NCI-H82 (cell line): ENCODE measurements around the gene SLC8A1.
A peak's percentile ranks its signal among the peaks of the same experiment; 100 is the strongest.

Experiments
- DNase-seq: peaks from one replicate; lab custom pipeline; 2025; lab: John Stamatoyannopoulos, UW

The SLC8A1 gene

DNA sequence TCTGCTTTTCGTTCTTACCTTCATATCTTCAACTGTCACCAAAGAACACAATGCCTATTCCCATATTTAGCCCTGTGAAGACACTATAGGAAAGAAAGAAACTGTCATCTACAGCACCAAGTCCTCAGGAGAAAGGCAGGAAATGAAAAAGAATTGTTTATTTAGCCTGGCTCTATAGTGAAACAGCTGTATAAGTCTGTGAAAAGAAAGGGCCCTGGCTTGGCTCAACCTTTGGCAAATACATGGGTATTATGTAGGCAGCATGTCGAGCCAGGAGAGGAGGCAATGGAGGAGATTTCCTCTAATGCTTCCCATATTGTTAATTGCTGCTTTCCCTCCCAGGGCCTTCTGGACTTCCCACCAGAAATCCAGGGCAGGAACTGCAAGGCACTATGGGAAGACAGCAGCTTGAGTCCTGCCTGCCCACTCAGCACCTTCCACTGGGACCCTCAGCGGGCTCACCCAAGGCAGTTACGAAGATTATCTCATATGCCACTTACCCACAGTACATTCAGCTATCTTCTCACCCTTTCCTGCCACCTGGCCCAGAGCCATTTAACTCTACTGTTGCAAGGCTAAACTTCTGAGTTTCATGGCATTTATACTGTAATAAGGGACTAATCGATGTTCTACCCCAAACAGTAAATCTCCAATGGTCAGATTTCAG lies 30.1 kb downstream of the SLC8A1 start:
- DNase-seq = no peak

- no peak for DNase-seq
Observed at GRCh38 chr2:40420478-40420877, 31.4 kb downstream of the SLC8A1 start.

- no peak for DNase-seq
Observed at GRCh38 chr2:40419364-40419762, 32.5 kb downstream of the SLC8A1 start.

GRCh38 chr2:40418614-40419363 lies 33.1 kb downstream of the SLC8A1 start:
- DNase-seq = peak; percentile 87

GRCh38 chr2:40416486-40416885 lies 35.4 kb downstream of the SLC8A1 start:
- DNase-seq = peak; percentile 31

DNA sequence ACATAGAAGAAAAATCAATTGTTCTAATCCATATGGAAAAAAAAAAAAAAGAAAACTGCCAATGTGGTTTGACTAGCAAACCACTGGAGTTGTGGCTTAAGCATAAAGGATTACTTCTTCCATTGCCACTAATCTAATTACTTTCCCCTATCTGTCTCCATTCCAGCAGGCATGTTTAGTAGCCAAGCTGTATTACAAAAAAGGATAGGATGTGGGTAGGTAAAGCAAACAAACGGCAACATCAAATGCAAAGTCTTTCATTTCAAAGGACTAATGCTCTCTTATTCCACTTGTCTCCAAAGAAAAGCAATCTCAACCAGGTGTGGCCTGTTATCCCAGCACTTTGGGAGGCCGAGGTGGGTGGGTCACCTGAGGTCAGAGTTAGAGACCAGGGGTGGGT lies 36.5 kb downstream of the SLC8A1 start:
- peak; percentile 92 for DNase-seq

DNA sequence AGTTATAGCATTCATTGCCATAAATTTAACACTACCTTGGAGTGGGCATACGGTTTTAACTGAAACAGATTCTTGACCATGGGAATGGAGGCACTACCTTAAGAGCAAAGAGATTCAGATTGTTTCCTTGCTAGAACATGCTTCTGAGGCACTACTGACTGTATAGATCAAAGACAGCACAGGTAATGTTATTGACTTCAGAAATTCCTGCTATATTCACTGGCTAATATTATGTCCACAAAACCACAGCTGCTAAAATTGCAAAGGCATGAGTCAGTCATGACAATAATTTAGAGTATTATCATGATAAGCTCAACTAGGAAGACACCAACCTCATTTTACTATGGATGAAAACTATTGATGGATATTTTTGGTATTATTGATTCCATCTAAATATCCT lies 39.4 kb downstream of the SLC8A1 start:
- DNase-seq = no peak

DNA sequence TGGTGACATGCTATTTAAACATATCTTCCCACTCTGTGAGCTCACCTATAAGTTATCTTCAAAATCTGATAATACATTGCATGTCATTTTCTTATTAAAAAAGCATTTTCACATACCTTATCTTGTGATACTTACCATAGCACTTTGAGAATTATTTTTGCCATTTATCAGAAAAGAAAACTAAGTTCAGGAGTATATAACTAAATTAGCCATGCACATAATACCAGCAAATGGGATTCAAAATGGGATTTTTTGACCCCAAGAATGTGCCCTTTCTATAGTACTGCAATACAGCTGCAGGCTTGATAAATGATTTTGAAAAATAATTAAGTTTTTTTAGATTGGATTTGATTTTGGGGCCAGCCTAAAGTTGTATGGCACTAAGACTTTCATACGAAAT lies 41.2 kb downstream of the SLC8A1 start:
- no peak for DNase-seq

DNA sequence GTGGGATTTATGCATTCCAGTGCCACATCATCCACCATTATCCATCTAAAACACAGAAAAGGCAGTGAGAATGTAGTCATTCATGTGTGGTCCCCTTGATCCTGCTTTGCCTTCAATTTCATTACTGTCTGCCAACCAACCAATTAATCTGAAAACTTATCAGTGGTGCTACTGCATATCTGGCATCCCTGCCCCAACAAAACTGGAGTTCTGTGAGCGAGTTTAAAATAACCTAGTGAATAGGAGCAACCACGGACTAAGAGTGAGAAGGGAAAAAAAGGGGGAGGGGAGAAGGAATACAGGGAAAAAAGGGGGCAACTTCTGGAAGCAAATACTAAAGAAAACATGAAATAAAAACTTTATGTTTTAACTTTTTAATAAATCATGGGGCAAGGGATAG lies 42.2 kb downstream of the SLC8A1 start:
- DNase-seq = no peak

DNA sequence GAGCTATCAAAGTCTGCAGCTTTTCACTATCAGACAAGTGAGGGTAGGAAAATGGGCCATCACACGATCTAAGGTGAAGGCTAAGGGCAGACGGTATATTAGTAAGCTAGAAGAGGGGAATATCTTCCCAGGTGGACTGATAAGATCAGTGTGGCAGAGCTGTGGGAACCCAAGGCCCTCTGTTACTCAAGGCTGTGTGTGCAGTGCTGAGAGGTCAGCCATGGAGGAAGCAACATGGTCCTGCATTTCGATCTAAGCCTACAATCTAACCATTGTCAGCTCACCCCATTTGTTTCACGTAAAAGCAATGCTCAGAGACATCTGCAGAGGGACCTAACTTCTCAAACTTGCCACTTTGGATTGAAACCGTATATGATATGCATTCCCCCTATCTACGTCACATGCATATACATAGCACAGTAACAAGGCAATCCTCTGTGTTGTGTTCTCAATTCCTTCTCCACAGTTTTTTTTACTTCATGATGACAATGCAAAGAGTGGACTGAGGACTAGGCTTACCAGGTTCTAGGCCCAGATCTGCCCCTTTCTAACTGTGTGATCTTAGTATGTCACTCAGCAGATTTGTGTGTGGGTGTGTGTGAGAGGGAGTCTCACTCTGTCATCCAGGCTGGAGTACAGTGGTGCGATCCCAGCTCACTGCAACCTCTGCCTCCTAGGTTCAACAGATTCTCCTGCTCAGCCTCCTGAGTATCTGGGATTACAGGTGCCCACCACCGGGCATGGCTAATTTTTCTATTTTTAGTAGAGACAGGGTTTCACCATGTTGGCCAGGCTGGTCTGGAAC lies 45.2 kb downstream of the SLC8A1 start:
- DNase-seq = no peak

GRCh38 chr2:40405465-40405864 lies 46.4 kb downstream of the SLC8A1 start:
- DNase-seq = no peak

- no peak for DNase-seq
Observed at GRCh38 chr2:40404517-40404916, 47.4 kb downstream of the SLC8A1 start.

- DNase-seq = no peak
Observed at GRCh38 chr2:40403233-40403836, 48.6 kb downstream of the SLC8A1 start.

GRCh38 chr2:40401896-40402295 lies 50.0 kb downstream of the SLC8A1 start:
- DNase-seq = no peak

DNA sequence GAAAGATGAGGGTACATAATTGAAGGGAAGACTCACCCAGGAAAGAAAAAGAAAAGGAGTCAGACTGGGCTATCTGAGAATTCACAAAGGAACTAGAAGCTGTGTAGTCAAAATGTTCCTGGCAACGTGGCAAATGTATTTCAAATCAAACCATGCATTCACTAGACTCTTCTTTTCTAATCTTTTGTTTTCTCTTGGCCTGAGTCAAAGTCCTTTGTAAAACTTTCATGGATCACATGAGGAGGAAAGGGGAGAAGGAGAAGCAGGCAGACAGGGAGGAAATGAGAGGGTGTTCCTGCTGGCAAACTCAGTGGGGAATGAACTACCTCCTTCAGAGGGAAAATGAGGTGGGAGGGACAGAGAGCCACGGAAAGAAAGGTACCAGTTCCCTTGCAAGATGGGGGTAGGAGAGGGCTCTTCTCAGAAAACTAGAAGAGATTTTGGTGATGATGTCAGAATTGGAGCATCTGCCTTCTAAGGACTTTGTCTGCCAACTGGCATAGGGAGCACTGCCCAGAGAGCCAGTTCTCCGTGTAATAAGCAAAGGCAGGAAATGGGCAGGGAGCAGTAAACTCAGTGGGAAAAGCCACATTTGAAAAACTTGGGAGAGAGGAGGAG lies 51.4 kb downstream of the SLC8A1 start:
- no peak for DNase-seq

GRCh38 chr2:40397765-40398164 lies 54.1 kb downstream of the SLC8A1 start:
- DNase-seq = no peak

DNA sequence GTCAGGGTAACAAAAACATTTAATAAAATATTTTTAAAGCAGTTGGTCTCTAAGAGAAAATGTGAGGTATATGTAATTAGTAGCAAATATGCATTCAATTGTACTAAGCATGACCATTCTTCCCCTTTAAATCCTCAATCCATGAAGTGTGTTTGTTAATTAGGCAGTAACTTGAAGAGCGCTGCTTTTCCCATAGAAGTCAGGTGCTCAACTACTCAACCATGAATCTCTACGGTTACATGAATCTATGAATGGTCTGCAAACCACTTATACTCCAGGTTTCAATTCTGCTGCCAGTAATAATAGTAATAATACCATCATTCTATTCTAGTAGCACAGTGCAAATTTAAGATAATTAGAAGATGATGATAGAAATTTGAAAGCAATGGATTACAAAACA lies 55.8 kb downstream of the SLC8A1 start:
- DNase-seq = peak; percentile 26

GRCh38 chr2:40395169-40396073 lies 56.5 kb downstream of the SLC8A1 start:
- DNase-seq = peak; percentile 21

GRCh38 chr2:40394597-40394996 lies 57.3 kb downstream of the SLC8A1 start:
- peak; percentile 21 for DNase-seq

DNA sequence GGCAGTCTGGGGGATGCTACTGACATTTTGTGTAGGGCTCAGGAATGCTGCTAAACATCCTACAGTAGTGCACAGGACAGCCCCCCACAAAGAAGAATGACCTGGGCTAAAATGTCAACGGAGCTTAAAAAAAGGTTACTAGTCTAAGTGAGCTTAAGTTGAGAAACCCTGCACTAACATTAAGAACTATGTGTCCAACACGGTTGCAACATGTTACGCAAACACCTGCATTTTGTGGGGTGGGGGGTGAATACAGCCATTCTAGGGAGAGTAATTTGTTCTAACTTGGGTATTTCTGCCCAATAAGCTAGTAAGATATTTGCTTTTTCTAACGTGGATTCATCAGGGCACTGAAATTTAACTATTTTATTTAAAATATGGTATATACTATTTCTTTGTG lies 57.9 kb downstream of the SLC8A1 start:
- no peak for DNase-seq

DNA sequence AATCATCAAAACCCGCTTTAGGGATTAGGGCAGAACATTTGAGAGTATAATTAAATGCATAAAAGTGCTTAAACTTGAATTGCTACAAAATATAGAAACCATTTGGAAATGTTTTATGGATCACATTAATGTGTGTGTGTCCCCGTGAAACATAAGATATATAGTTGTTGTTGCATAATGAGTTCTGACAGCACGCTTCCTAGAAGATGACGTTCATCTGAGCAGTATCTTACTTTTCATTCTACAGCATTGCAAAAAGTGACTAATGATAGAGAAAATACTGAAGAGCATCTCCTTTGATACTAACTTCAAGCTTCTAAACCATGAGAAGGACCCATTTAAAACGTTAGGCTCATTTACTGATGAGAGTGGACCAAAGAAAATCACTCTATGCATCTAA lies 63.7 kb downstream of the SLC8A1 start:
- no peak for DNase-seq
